Liver (tissue), 3 donors: ENCODE results near the gene IL11RA.

Source experiments
- ATF3 ChIP-seq: IDR thresholded peaks from 2 replicates; pipeline ENCODE4 v1.6.1; 2016; ENCODE audit warnings: antibody characterized with exemption
- CTCF ChIP-seq: fragments of 150-350 bp; IDR thresholded peaks from 2 replicates; pipeline ENCODE4 v1.5.1; 2017; ENCODE audit warnings: improper control_type of control experiment, low read depth, low read length; ENCODE audit not compliant: missing input control
- EGR1 ChIP-seq, 2 donors: IDR thresholded peaks; 2 replicates each; pipeline ENCODE4 v1.6.1; 2016 to 2018; ENCODE audit warnings: antibody characterized with exemption in 2 of 2, low read depth in 2 of 2
- FOXA2 ChIP-seq: IDR thresholded peaks from 2 replicates; pipeline ENCODE4 v1.6.1; 2016; ENCODE audit warnings: antibody characterized with exemption
- GABPA ChIP-seq, 2 donors: IDR thresholded peaks in 1 of 2; conservative IDR thresholded peaks in 1 of 2; 2 replicates each; pipeline ENCODE4 v1.6.1; 2016; ENCODE audit warnings: antibody characterized with exemption in 2 of 2, mild to moderate bottlenecking in 1 of 2, moderate library complexity in 1 of 2
- RAD21 ChIP-seq, 2 donors: IDR thresholded peaks; 2 replicates each; pipeline ENCODE4 v1.6.1; 2016; ENCODE audit warnings: antibody characterized with exemption in 2 of 2, mild to moderate bottlenecking in 2 of 2
- REST ChIP-seq: IDR thresholded peaks from 2 replicates; pipeline ENCODE4 v1.6.1; 2016; ENCODE audit warnings: antibody characterized with exemption, mild to moderate bottlenecking
- RXRA ChIP-seq, 2 donors: IDR thresholded peaks; 2 replicates each; pipeline ENCODE4 v1.6.1; 2017 to 2018; ENCODE audit warnings: antibody characterized with exemption in 2 of 2, mild to moderate bottlenecking in 1 of 2
- TAF1 ChIP-seq: conservative IDR thresholded peaks from 2 replicates; pipeline ENCODE4 v1.6.1; 2016; ENCODE audit warnings: antibody characterized with exemption, mild to moderate bottlenecking
- YY1 ChIP-seq: IDR thresholded peaks from 2 replicates; pipeline ENCODE4 v1.6.1; 2016; ENCODE audit warnings: antibody characterized with exemption, mild to moderate bottlenecking
- TF ChIP-seq, protein P1 (sequence below): IDR thresholded peaks from 2 replicates; pipeline ENCODE4 v1.6.1; 2016; ENCODE audit warnings: antibody characterized with exemption
- TF ChIP-seq, protein P2 (sequence below): IDR thresholded peaks from 2 replicates; pipeline ENCODE4 v1.6.1; 2016; ENCODE audit warnings: antibody characterized with exemption
- donor health status: healthy.
- donor health status: healthy.

- TF ChIP-seq RAD21 (IDR thresholded peaks at IDR 0.05) (no peak), CTCF (no peak), TAF1 (no peak), REST (no peak), ATF3 (no peak), RXRA (IDR thresholded peaks at IDR 0.05) (no peak), EGR1 (IDR thresholded peaks at IDR 0.05; ENCODE audit: low read depth in 2 of 2) (no peak), FOXA2 (no peak), GABPA (IDR thresholded peaks at IDR 0.05 in 1 of 2, conservative IDR thresholded peaks at IDR 0.05 in 1 of 2) (no peak), YY1 (no peak)
- TF ChIP-seq, protein P1, sequence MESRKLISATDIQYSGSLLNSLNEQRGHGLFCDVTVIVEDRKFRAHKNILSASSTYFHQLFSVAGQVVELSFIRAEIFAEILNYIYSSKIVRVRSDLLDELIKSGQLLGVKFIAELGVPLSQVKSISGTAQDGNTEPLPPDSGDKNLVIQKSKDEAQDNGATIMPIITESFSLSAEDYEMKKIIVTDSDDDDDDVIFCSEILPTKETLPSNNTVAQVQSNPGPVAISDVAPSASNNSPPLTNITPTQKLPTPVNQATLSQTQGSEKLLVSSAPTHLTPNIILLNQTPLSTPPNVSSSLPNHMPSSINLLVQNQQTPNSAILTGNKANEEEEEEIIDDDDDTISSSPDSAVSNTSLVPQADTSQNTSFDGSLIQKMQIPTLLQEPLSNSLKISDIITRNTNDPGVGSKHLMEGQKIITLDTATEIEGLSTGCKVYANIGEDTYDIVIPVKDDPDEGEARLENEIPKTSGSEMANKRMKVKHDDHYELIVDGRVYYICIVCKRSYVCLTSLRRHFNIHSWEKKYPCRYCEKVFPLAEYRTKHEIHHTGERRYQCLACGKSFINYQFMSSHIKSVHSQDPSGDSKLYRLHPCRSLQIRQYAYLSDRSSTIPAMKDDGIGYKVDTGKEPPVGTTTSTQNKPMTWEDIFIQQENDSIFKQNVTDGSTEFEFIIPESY: no peak
- TF ChIP-seq, protein P2, sequence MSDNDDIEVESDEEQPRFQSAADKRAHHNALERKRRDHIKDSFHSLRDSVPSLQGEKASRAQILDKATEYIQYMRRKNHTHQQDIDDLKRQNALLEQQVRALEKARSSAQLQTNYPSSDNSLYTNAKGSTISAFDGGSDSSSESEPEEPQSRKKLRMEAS: no peak
These were observed 16.4 kb upstream of the IL11RA start for GRCh38 chr9:34635556-34635955.
